Measurements from ENCODE around the gene ATP8A2.
"Not testable (repeated sequence)": the region's sequence is repeated elsewhere in the genome, so short reads cannot be mapped to it uniquely, and the experiment has no call there.

Gene ATP8A2

DNA sequence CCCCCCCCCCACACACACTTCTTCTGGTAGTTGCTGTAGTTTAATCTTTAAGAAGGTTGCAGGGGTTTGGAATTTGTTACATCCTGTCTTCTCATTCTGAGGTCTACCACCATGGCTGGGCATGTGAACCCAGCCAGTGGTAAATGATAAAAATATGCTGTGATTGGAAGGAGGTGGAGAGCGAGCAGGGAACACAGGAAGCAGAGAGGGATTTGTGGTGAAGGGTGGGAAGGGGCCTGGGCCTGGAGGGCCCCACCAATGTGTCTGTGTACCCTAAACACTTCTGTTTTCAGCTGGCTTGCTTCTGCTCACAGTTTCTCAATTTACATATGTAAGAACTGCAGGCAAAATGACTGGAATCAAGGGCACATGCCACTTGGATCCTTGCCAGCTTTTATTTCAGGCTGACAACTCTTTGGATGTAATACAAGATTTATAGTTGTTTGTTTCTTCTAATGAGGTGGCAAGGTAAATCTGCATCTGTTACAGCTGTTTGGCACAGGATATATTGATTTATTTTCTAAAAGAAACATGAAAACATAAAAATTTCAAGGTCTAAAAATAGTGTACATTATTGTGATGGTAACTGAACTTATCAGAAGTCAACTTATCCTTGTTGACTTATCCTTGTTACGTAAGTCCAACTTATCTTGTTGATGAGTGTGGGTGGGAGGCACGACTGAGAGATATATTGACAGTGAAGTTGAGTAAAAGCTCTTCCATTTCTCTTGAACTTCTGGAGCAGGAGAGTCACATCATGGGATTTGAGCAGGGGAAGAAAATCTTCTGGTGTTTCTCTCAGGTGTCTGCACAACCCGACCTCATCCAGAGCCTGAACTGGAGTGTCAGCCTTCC is 366.8 kb downstream of the ATP8A2 start:
- DNase-seq = peak; percentile 34

DNA sequence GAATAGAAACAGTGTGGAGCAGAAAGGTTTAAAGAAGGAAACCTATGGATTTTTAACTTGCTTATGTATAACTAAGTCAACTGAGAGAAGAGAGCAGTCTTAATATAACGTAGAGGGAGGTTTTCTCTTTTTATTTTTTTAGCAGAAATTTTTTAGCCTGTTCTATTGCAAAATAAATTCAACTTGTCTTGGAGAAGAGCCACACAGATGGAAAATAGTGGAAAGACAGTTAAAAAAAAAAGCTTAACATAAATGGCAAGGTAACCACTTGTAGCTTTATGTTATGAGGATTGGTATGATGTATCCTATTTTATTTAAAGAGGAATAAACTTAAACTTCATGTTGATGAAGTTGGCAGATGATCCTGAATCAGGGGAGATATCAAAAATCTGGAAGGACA is 367.6 kb downstream of the ATP8A2 start:
- DNase-seq = no peak

DNA sequence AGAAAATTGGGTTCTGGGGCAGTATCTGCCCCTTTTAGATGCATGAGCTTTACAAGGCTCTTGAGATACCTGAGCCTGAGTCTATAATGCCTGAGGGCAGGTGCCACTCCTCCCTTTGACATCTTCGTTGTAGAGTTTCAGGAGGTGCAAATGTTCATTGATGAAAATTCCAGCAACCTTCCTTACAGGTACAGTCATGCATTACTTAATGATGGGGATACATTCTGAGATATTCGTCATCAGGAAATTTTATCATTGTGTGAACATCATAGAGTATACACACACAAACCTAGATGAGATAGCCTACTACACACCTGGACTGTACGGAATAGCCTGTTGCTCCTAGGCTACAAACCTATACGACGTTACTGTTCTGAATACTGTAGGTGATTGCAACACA is 370.0 kb downstream of the ATP8A2 start:
- no peak for DNase-seq

DNA sequence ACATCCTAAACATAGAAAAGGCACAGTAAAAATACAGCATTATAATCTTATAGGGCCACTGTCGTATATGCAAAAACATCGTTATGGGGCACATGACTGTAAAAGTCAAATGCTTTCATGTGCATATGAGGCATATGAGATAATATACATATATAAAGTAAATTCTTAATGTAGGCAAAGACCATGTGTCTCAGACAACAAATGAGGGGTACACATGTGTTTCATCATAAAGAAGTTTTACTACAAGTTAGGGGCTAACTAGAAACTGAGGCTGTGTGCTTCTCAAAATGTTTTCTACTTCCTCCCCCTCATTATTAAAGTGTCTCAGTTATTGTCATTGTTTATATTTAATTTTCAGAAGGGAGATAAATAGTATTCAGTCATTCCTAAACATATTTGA is 370.4 kb downstream of the ATP8A2 start:
- no peak for DNase-seq

GRCh38 chr13:25743421-25743820 is 371.6 kb downstream of the ATP8A2 start:
- DNase-seq = no peak

GRCh38 chr13:25744178-25744577 is 372.4 kb downstream of the ATP8A2 start:
- no peak for DNase-seq

DNA sequence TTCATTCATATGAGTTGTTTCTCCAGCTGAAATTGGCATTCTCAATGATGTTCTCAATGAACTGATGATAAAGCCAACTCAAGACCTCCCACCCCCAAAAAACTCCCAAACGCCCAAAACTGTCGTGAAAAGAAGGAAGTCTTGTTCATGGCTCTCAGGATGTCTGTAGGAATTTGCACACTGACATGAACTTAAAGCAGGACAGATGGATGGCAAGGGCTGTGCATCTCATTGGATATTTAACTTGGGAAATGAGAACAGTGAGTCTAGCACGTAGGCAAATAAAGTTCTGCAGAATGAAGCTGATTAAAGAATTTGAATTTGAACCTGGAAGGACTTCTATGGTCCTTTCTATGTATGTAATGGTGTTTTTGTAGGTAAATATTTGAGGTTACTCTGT is 374.4 kb downstream of the ATP8A2 start:
- DNase-seq = no peak

DNA sequence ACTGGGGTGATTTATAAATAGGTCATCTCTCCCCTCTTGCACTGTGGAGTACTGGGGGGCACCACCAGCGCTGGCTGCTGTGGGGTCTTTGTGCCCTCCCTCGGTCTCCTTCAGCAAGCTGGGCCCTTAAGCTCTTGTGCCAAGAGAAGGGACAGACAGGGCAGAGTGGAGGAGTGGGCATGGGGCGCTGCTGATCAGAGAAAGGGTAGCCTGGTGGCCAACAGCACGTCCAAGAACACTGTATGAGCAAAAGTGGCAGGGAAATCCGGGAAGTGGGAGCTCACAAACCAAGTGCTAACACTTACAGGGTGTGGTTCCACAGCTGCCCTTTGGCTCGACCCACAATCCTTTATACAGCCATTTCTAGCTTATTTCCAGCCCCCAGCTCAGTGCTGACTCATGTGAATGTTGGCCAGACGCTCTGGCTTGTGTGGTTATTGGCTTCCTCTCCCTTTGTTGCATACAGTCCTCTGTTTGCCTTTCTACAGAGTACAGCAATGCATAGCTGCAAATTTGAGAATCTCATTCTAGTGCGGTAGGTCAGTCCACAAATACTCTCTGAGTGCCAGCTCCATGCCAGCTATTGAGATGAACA is 381.3 kb downstream of the ATP8A2 start:
- DNase-seq = no peak

DNA sequence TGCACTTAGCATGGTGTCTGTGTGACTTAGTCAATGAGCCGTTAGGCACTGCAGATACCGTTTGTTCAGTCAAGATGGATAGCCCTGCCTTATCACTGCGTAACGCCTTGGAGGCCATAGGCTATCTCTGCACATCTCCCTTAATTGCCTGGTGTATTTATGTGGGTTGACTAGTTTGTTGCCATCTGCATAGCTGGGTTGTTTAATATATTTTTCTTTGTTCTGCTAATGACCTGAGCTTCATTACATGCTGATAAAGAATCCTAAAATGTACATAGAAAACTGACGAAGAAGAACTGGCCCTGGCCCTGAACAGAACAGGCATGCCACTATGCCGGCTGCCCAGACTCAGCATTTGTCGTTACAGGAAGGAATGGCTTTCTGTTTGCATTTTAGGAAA is 382.2 kb downstream of the ATP8A2 start:
- no peak for DNase-seq

GRCh38 chr13:25756251-25756650 is 384.5 kb downstream of the ATP8A2 start:
- no peak for DNase-seq

DNA sequence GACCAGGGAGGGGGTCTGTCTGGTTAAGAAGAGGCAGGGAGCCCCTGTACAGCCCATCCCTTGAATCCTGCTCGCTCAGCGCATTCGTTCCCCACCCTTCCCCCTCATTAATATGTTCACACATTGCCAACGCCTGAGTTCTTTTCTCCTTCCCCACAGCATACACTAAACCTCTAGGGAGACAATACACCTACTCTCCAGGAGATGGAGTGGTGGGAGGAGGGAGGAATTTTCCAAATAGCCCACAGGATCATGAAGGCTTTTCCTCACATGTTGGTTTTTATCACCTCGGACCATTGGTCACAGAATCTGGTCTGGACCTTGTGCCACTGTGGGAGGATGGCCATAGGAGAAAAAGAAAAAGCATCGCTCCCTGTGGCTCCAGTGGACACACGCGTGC is 385.1 kb downstream of the ATP8A2 start:
- no peak for DNase-seq

DNA sequence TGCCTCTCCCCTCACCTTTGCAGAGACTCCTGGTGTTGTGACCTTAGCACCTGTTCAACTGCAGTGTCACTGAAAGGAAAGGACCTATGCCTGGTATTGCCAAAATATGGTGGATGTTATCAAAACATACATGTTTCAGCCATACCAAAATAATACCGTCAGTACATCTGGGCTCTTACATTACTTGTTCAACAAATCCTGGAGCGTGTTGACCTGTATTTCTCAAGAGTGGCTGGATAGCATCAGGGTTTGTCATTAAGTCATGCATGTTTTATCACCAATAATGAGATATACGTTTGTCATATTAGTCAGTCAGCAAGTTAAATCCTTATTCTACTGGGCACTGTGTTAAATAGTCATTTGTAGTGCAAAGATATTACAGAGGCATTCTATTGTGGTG is 389.3 kb downstream of the ATP8A2 start:
- no peak for DNase-seq

DNA sequence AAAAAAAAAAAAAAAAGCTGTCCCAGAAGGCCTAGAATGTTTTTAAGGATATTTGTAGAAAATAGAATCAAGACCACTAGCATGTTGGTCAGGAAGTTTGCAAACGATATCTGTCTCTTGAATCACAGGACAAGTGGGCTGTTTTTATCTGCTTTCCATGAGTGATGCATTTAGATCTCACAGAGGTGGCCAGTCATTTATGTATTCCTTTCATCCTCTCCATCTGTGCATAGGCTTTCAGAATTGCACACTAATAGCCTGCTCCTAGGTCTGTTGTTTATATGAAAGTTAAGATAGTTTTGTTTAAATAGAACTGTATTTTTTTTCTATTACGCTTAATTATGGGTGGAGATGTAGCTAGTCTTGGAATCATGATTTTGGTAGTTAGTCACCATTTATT is 390.5 kb downstream of the ATP8A2 start:
- no peak for DNase-seq

DNA sequence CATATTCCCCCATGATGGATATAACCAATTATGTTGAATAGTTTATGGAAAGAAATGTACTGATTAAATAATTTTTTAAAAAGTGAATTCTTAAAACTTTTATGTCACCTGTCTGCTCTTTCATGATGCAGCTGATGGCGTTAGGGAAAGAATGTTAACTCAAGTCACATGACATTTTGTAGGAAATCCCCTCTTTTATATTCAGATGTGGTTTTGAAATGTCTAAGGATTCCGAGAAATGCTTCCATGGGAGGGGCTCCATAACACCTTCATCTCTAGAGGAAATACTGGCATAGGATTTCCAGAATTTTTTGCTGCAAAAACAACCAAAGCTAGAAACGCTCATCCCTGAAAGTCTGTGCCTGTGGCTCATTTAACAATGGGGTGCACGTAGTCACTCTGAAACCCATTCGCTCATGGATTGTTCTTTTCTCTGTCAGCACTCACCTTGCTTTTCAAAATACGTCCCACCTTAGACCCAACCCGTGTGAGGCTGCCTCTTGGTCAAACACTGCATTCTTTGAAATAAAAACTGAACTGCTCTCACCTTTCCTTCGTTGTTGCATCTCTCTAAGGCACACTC is 391.1 kb downstream of the ATP8A2 start:
- no peak for DNase-seq

DNA sequence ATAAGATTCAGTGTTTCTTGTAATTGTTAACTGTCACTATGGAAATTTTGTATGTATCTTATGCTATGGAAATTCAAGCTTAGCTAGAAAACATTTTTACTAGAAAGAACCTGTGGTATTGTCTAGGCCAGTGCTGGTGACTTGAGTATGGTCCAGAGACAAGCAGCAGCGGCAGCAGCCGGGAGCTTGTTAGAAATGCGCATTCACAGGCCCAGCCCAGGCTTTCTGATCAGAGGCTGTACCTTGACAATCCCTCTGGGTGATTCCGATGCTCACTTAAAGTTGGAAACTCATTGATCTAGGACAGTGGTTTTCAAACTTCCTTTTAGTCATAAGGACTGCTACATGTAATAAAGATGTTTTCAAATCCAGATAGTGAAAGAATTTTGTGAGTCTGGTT is 392.6 kb downstream of the ATP8A2 start:
- DNase-seq = no peak

DNA sequence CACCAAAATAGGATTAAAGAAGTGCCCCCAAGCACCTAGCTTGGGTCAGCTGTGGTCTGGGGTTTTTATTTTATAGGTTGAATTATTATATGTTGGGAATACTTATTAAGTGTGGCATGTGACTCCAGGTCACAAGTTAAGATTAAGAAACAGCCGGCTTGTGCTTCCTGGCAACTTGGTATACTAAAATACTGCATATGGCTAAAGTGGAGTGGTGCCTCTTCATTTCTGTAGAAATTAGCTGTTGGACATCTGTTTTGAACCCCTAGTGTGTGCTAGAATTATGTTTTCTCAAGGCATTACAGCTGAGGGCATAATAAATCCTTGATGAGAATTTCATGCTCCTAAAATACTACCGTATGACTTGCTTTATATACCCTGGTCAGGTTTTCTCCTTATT is 393.5 kb downstream of the ATP8A2 start:
- DNase-seq = no peak

DNA sequence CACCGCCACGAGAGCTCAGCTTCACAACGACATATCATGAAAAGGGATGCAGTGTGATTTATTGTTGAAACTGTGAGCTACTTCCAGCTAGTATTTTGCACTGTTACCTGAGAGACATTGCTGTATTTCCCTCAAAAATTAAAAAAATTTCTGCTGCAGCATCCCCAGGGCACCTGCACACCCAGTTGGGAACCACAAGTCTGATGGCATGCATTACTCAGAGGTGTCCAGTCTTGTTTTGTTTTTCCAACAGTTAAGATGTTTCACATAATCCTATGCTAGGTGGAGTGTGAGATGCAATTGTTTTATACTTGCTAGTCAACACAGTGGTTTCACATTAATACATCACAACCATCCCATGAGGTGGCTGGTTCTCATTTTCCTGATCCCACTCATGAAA is 394.8 kb downstream of the ATP8A2 start:
- DNase-seq = no peak

DNA sequence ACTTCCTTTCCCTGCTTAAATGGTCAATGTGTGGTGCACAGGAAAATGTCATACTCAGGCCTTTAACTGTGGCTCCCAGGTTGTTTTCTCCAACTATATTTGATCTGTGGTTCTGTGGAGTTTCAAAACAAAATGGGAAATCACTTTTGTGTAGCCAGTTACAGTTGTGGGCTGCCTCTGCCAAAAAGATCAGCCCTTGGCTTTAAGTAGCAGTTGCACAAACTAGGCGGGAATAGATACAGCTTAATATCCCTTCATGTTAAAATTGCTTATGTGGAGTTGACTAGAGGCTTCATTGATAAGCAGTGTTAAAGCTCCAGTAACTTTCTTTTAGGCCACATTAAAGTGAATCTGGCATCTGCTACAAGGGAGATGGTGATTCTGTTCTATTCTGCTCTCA is 395.2 kb downstream of the ATP8A2 start:
- DNase-seq = no peak

GRCh38 chr13:25768376-25768775 is 396.6 kb downstream of the ATP8A2 start:
- DNase-seq = no peak

DNA sequence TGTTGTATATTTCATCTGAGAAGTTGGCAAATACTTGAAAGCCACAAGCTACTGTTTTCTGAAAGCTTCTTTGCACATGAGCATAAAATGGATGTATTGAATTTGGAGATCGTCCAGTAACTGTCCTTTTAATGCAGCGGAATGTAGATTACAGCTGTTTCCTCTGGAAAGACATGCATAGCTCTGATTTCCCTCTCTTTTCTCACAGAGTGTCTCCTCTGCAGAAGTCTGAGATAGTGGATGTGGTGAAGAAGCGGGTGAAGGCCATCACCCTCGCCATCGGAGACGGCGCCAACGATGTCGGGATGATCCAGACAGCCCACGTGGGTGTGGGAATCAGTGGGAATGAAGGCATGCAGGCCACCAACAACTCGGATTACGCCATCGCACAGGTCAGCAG is 397.1 kb downstream of the ATP8A2 start:
- DNase-seq = no peak

DNA sequence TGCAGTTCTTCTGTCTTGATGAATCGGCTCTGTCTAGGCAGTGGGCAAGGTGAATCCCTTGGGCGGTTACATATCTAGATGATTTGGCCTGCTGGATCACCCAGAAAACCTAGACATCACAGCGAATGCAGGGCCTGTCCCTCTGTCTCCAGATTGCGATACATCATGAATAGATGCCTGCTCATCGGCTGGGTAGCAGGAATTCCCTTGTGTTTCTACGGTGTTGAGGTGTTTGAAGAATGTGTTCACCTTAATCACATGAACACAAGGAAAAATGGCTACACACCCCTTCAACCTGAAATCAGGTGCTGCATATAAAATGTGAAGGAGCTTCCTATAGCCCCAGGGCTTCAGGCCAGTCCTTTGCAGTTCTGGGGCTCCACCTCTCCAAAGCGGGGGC is 398.8 kb downstream of the ATP8A2 start:
- DNase-seq = no peak

GRCh38 chr13:25771202-25771601 is 399.4 kb downstream of the ATP8A2 start:
- DNase-seq = no peak

GRCh38 chr13:25771641-25772478 is 400.1 kb downstream of the ATP8A2 start:
- DNase-seq = no peak

DNA sequence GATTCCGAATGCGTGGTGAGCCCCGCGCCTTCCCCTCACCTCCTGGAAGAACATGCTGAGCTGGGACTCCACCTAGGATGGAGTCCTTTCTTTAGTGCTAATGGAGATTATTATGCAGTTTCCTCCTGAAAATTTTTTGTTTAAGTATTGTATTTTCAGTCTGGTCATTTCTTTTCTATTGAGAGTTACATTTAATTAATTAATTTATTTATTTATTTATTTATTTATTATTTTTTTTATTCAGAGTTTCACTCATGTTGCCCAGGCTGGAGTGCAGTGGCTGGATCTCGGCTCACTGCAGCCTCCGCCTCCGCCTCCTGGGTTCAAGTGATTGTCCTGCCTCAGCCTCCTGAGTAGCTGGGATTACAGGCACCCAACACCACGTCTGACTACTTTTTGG is 400.8 kb downstream of the ATP8A2 start:
- DNase-seq = not testable (repeated sequence)
